C4-2B (cell line): ENCODE measurements around the gene COL23A1.
"Not testable (repeated sequence)": the region's sequence is repeated elsewhere in the genome, so short reads cannot be mapped to it uniquely, and the experiment has no call there.

Experiments used
- H3K27ac ChIP-seq: fragments of 450-650 bp; 2 replicates; pipeline ENCODE4 v1.5.1; 2017
- CTCF ChIP-seq: fragments of 450-650 bp; conservative IDR thresholded peaks from 2 replicates; pipeline ENCODE4 v1.5.1; 2017; ENCODE audit warnings: mild to moderate bottlenecking
- ZFX ChIP-seq: fragments of 450-650 bp; IDR thresholded peaks from 2 replicates; pipeline ENCODE4 v1.6.1; 2017

Gene COL23A1

GRCh38 chr5:178256746-178257145, 333.4 kb downstream of the COL23A1 start:
- TF ChIP-seq CTCF (no peak), ZFX (no peak)

GRCh38 chr5:178253632-178254031, 336.6 kb downstream of the COL23A1 start:
- H3K27ac ChIP-seq = not testable (repeated sequence)

More at GRCh38 chr5:178256746-178257145, 333.4 kb downstream of the COL23A1 start:
- no peak overlapping the region for H3K27ac ChIP-seq

GRCh38 chr5:178252258-178252657, 337.9 kb downstream of the COL23A1 start:
- no peak overlapping the region for H3K27ac ChIP-seq
- TF ChIP-seq ZFX (no peak), CTCF (no peak)

- peak overlapping the region; percentile 26; the same call in 1 of the 2 replicates for H3K27ac ChIP-seq
- TF ChIP-seq CTCF (no peak), ZFX (no peak)
Measured at GRCh38 chr5:178250263-178250662, 339.9 kb downstream of the COL23A1 start.

GRCh38 chr5:178249191-178249989, 340.8 kb downstream of the COL23A1 start:
- peak overlapping the region; percentile 26; the same call in 1 of the 2 replicates for H3K27ac ChIP-seq
- TF ChIP-seq CTCF = no peak
- no peak for TF ChIP-seq ZFX

- peak overlapping the region; percentile 12; the same call in 1 of the 2 replicates for H3K27ac ChIP-seq
- no peak for TF ChIP-seq CTCF
- TF ChIP-seq ZFX = no peak
Measured at GRCh38 chr5:178248750-178249149, 341.4 kb downstream of the COL23A1 start.

- TF ChIP-seq CTCF = no peak
- TF ChIP-seq ZFX = no peak
- H3K27ac ChIP-seq = no peak overlapping the region
Measured at GRCh38 chr5:178247481-178248456, 342.4 kb downstream of the COL23A1 start.
